HepG2 (cell line): ENCODE data around the gene TUBG1. TPM values are rescaled to one million over a fixed set of nuclear protein-coding genes. Genes with fewer than 3 reads are reported as not detected.
A peak's percentile ranks its signal among the peaks of the same experiment; 100 is the strongest.

Experiments
- ETV6 ChIP-seq: sonication (generic); formaldehyde crosslinking; conservative IDR thresholded peaks from 2 replicates; pipeline ENCODE4 v1.4.0; 2020; ENCODE audit warnings: missing genetic modification reagents
- EZH2 ChIP-seq: conservative IDR thresholded peaks from 2 replicates; pipeline ENCODE4 v1.6.1; 2012; ENCODE audit warnings: mild to moderate bottlenecking, low read depth, low read length, moderate library complexity
- HNF4G ChIP-seq, 2 experiments: sonication (generic) in 1 of 2; formaldehyde crosslinking in 1 of 2; IDR thresholded peaks; 2 replicates each; pipeline versions ENCODE4 v1.4.0 to v1.6.1; 2011 to 2020; ENCODE audit warnings: borderline replicate concordance in 2 of 2, low read depth in 2 of 2, mild to moderate bottlenecking in 2 of 2, low read length in 1 of 2, missing genetic modification reagents in 1 of 2, moderate library complexity in 1 of 2
- KMT2A ChIP-seq: sonication (generic); formaldehyde crosslinking; IDR thresholded peaks from 2 replicates; pipeline ENCODE4 v1.4.0; 2020; ENCODE audit warnings: missing genetic modification reagents
- SIN3B ChIP-seq: fragments of 150-350 bp; IDR thresholded peaks from 2 replicates; pipeline ENCODE4 v1.6.1; 2014; ENCODE audit warnings: low read length
- SP2 ChIP-seq: sonication (generic); formaldehyde crosslinking; IDR thresholded peaks from 2 replicates; pipeline ENCODE4 v1.5.1; 2020; ENCODE audit warnings: mild to moderate bottlenecking, missing genetic modification reagents
- TBP ChIP-seq: sonication (generic); formaldehyde crosslinking; IDR thresholded peaks from 2 replicates; pipeline ENCODE4 v1.5.0; 2020; ENCODE audit warnings: missing genetic modification reagents
- YY1 ChIP-seq: IDR thresholded peaks from 2 replicates; pipeline ENCODE4 v1.6.1; 2011; ENCODE audit warnings: low read length, low read depth, moderate library complexity, mild to moderate bottlenecking; ENCODE audit not compliant: insufficient read depth, insufficient replicate concordance
- ZNF160 ChIP-seq: sonication (generic); formaldehyde crosslinking; IDR thresholded peaks from 2 replicates; pipeline ENCODE4 v1.8.0; 2022; ENCODE audit warnings: mild to moderate bottlenecking, inconsistent platforms, missing genetic modification reagents
- ZNF230 ChIP-seq: sonication (generic); formaldehyde crosslinking; IDR thresholded peaks from 2 replicates; pipeline ENCODE4 v1.4.0; 2020; ENCODE audit warnings: mild to moderate bottlenecking, missing genetic modification reagents
- ZNF264 ChIP-seq: sonication (generic); formaldehyde crosslinking; IDR thresholded peaks from 2 replicates; pipeline ENCODE4 v1.4.0; 2020; ENCODE audit warnings: missing genetic modification reagents
- ZNF737 ChIP-seq: sonication (generic); formaldehyde crosslinking; IDR thresholded peaks from 2 replicates; pipeline ENCODE4 v1.5.0; 2020; ENCODE audit warnings: missing genetic modification reagents, mild to moderate bottlenecking, borderline replicate concordance
- ZNF749 ChIP-seq: sonication (generic); formaldehyde crosslinking; IDR thresholded peaks from 2 replicates; pipeline ENCODE4 v1.8.0; 2022; ENCODE audit warnings: mild to moderate bottlenecking, missing genetic modification reagents, moderate library complexity, borderline replicate concordance
- ZNF766 ChIP-seq: sonication (generic); formaldehyde crosslinking; IDR thresholded peaks from 2 replicates; pipeline ENCODE4 v1.5.0; 2020; ENCODE audit warnings: missing genetic modification reagents, borderline replicate concordance
- ZNF790 ChIP-seq: sonication (generic); formaldehyde crosslinking; IDR thresholded peaks from 2 replicates; pipeline ENCODE4 v1.8.0; 2022; ENCODE audit warnings: missing genetic modification reagents, mild to moderate bottlenecking, borderline replicate concordance
- polyA plus RNA-seq, 8 experiments: library from polyadenylated mRNA; depleted of rRNA in 3 of 8; stranded (reverse) in 7 of 8; unstranded in 1 of 8; fragments of >200 nt; fragmentation: Illumina TruSeq in 4 of 8; extraction: Trizol in 4 of 8; gene quantifications; 2 replicates each; pipeline versions ENCODE4 v1.2.1 to v1.2.3, GENCODE V29; 2011 to 2016; ENCODE audit warnings: low read depth in 4 of 8, missing spikeins in 1 of 8, mixed read lengths in 1 of 8; ENCODE audit not compliant: insufficient read depth in 1 of 8
- total RNA-seq, 5 experiments: library from RNA; depleted of rRNA; stranded (reverse); fragments of >200 nt; fragmentation: Illumina TruSeq; extraction: Trizol; gene quantifications; 2 replicates each; pipeline ENCODE4 v1.2.3, GENCODE V29; 2016; ENCODE audit warnings: low read depth in 1 of 5
- TF ChIP-seq, protein P1 (sequence below): sonication (generic); formaldehyde crosslinking; IDR thresholded peaks from 2 replicates; pipeline ENCODE4 v1.4.0; 2020; ENCODE audit warnings: low read depth, missing genetic modification reagents
- TF ChIP-seq, protein P2 (sequence below): sonication (generic); formaldehyde crosslinking; conservative IDR thresholded peaks from 2 replicates; pipeline ENCODE4 v1.8.0; 2022; ENCODE audit warnings: low read depth, missing genetic modification reagents
- TF ChIP-seq, protein P3 (sequence below), 2 experiments: sonication (generic) in 1 of 2; formaldehyde crosslinking in 1 of 2; IDR thresholded peaks; 2 replicates each; pipeline versions ENCODE4 v1.5.1 to v1.6.1; 2011 to 2020; ENCODE audit warnings: borderline replicate concordance in 1 of 2, low read depth in 1 of 2, low read length in 1 of 2, mild to moderate bottlenecking in 1 of 2, missing genetic modification reagents in 1 of 2, moderate library complexity in 1 of 2
- TF ChIP-seq, protein P4 (sequence below): sonication (generic); formaldehyde crosslinking; IDR thresholded peaks from 2 replicates; pipeline ENCODE4 v1.4.0; 2020; ENCODE audit warnings: low read depth, mild to moderate bottlenecking, missing genetic modification reagents

Gene TUBG1
- total and polyA plus RNA-seq, 2 of the 13 experiments (the other 11 are each of a cell fraction or from before 2014, with no cell fraction given) = 74.1 to 137 TPM

DNA sequence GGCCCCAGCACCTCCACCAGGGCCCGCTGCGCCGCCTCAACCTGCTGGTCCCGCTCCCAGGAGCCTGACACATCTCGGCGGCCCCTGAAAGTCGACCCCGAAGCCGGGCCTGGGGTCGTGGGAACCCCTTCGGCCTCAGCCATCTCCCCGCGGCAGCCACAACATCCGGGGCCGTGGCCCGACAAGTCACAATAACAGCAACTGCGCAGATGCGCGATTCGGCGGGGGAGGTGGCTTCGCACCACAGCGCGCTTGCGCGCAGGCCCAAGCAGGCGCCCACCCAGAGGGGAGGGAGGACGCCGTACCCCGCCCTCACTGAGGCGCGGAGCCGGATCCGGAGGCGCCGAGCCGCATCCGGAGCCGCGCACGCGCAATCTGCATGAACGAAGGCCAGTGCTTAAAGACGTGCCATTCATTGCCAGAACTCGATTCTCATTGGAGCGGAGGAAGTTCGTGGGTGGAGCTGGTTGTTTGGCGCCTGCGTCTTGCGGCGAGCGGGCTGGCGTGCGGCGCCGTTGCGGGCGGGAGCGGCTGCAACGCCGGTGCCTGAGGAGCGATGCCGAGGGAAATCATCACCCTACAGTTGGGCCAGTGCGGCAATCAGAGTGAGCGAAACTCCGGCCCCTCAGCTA is at the start of gene TUBG1, which contains the start of gene RETREG3 (continued):
- TF ChIP-seq, protein P1, sequence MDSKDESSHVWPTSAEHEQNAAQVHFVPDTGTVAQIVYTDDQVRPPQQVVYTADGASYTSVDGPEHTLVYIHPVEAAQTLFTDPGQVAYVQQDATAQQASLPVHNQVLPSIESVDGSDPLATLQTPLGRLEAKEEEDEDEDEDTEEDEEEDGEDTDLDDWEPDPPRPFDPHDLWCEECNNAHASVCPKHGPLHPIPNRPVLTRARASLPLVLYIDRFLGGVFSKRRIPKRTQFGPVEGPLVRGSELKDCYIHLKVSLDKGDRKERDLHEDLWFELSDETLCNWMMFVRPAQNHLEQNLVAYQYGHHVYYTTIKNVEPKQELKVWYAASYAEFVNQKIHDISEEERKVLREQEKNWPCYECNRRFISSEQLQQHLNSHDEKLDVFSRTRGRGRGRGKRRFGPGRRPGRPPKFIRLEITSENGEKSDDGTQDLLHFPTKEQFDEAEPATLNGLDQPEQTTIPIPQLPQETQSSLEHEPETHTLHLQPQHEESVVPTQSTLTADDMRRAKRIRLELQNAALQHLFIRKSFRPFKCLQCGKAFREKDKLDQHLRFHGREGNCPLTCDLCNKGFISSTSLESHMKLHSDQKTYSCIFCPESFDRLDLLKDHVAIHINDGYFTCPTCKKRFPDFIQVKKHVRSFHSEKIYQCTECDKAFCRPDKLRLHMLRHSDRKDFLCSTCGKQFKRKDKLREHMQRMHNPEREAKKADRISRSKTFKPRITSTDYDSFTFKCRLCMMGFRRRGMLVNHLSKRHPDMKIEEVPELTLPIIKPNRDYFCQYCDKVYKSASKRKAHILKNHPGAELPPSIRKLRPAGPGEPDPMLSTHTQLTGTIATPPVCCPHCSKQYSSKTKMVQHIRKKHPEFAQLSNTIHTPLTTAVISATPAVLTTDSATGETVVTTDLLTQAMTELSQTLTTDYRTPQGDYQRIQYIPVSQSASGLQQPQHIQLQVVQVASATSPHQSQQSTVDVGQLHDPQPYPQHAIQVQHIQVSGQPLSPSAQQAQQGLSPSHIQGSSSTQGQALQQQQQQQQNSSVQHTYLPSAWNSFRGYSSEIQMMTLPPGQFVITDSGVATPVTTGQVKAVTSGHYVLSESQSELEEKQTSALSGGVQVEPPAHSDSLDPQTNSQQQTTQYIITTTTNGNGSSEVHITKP (CRISPR knock-in tag) = no peak
- TF ChIP-seq KMT2A (CRISPR knock-in tag) = peak; percentile 87
- 0 out of 2 replicates have a peak, but pooled peaks have one; percentile 68 for TF ChIP-seq ZNF749 (CRISPR knock-in tag)
- 0 out of 2 replicates have a peak, but pooled peaks have one; percentile 20 for TF ChIP-seq ETV6 (CRISPR knock-in tag)
- peak; percentile 96 for TF ChIP-seq ZNF230 (CRISPR knock-in tag)
- TF ChIP-seq, protein P2, sequence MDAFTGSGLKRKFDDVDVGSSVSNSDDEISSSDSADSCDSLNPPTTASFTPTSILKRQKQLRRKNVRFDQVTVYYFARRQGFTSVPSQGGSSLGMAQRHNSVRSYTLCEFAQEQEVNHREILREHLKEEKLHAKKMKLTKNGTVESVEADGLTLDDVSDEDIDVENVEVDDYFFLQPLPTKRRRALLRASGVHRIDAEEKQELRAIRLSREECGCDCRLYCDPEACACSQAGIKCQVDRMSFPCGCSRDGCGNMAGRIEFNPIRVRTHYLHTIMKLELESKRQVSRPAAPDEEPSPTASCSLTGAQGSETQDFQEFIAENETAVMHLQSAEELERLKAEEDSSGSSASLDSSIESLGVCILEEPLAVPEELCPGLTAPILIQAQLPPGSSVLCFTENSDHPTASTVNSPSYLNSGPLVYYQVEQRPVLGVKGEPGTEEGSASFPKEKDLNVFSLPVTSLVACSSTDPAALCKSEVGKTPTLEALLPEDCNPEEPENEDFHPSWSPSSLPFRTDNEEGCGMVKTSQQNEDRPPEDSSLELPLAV = no peak
- peak; percentile 57 for TF ChIP-seq YY1
- TF ChIP-seq ZNF766 (CRISPR knock-in tag) = peak; percentile 42
- TF ChIP-seq TBP = no peak
- no peak for TF ChIP-seq ZNF737 (CRISPR knock-in tag)
- TF ChIP-seq SIN3B = 0 out of 2 replicates have a peak, but pooled peaks have one; percentile 9
- TF ChIP-seq HNF4G (IDR thresholded peaks at IDR 0.05; ENCODE audit: borderline replicate concordance, low read depth, low read length) = no peak; the same call in 1 of the 2 replicates
- peak; percentile 59; the same call in 1 of the 2 replicates for TF ChIP-seq HNF4G (CRISPR knock-in tag; IDR thresholded peaks at IDR 0.05; ENCODE audit: borderline replicate concordance, low read depth)
- TF ChIP-seq, protein P3, sequence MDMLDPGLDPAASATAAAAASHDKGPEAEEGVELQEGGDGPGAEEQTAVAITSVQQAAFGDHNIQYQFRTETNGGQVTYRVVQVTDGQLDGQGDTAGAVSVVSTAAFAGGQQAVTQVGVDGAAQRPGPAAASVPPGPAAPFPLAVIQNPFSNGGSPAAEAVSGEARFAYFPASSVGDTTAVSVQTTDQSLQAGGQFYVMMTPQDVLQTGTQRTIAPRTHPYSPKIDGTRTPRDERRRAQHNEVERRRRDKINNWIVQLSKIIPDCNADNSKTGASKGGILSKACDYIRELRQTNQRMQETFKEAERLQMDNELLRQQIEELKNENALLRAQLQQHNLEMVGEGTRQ (IDR thresholded peaks at IDR 0.05; ENCODE audit: low read depth, low read length) = no peak
- TF ChIP-seq, protein P3 (CRISPR knock-in tag; IDR thresholded peaks at IDR 0.05; ENCODE audit: borderline replicate concordance) = no peak
- TF ChIP-seq ZNF790 (CRISPR knock-in tag) = no peak; the same call in 1 of the 2 replicates
- TF ChIP-seq, protein P4, sequence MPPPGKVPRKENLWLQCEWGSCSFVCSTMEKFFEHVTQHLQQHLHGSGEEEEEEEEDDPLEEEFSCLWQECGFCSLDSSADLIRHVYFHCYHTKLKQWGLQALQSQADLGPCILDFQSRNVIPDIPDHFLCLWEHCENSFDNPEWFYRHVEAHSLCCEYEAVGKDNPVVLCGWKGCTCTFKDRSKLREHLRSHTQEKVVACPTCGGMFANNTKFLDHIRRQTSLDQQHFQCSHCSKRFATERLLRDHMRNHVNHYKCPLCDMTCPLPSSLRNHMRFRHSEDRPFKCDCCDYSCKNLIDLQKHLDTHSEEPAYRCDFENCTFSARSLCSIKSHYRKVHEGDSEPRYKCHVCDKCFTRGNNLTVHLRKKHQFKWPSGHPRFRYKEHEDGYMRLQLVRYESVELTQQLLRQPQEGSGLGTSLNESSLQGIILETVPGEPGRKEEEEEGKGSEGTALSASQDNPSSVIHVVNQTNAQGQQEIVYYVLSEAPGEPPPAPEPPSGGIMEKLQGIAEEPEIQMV (CRISPR knock-in tag) = 0 out of 2 replicates have a peak, but pooled peaks have one; percentile 9
- TF ChIP-seq ZNF160 (CRISPR knock-in tag) = no peak; the same call in none of the 2 replicates
- peak; percentile 84 for TF ChIP-seq ZNF264 (CRISPR knock-in tag)
- TF ChIP-seq EZH2 = no peak
- peak; percentile 86 for TF ChIP-seq SP2 (CRISPR knock-in tag)
